PFSK-1 (cell line): ENCODE measurements around the gene PCDHGA6.
"Not testable (repeated sequence)": the region's sequence is repeated elsewhere in the genome, so short reads cannot be mapped to it uniquely, and the experiment has no call there.

Experiments used
- FOXP2 ChIP-seq: optimal IDR thresholded peaks from 2 replicates; pipeline ENCODE3; 2011; ENCODE audit warnings: borderline replicate concordance, control low read depth, inconsistent platforms; ENCODE audit not compliant: insufficient read depth; ENCODE audit errors: extremely low read length, extremely low read depth
- POLR2AphosphoS5 ChIP-seq: IDR thresholded peaks from 2 replicates; pipeline ENCODE4 v1.6.1; 2012; ENCODE audit warnings: low read depth, mild to moderate bottlenecking, control low read depth, low read length, moderate library complexity
- REST ChIP-seq, 2 experiments: IDR thresholded peaks; 2 replicates each; pipeline versions ENCODE4 v1.6.1 to v1.8.0; 2011 to 2012; ENCODE audit warnings: low read depth in 2 of 2, low read length in 2 of 2, control low read depth in 1 of 2, inconsistent platforms in 1 of 2, mild to moderate bottlenecking in 1 of 2, moderate library complexity in 1 of 2; ENCODE audit not compliant: insufficient read depth in 1 of 2
- SIN3A ChIP-seq: IDR thresholded peaks from 2 replicates; pipeline ENCODE4 v1.6.1; 2012; ENCODE audit warnings: mild to moderate bottlenecking, low read length, moderate library complexity, borderline replicate concordance; ENCODE audit not compliant: insufficient read depth
- TAF1 ChIP-seq: IDR thresholded peaks from 2 replicates; pipeline ENCODE4 v1.6.1; 2012; ENCODE audit warnings: low read length, control low read depth, borderline replicate concordance; ENCODE audit not compliant: insufficient read depth

Gene PCDHGA6

DNA sequence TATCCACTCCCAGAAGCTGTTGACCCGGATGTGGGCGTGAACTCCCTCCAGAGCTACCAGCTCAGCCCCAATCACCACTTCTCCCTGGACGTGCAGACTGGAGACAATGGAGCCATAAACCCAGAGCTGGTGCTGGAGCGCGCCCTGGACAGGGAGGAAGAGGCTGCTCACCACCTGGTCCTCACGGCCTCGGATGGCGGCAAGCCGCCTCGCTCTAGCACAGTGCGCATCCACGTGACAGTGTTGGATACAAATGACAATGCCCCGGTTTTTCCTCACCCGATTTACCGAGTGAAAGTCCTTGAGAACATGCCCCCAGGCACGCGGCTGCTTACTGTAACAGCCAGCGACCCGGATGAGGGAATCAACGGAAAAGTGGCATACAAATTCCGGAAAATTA lies 19.6 kb downstream of the PCDHGA6 start:
- TF ChIP-seq SIN3A: no peak
- no peak for TF ChIP-seq FOXP2
- no peak for TF ChIP-seq REST (IDR thresholded peaks at IDR 0.05; ENCODE audit: insufficient read depth in 1 of 2, low read depth in 2 of 2, low read length in 2 of 2)
- TF ChIP-seq TAF1: no peak

DNA sequence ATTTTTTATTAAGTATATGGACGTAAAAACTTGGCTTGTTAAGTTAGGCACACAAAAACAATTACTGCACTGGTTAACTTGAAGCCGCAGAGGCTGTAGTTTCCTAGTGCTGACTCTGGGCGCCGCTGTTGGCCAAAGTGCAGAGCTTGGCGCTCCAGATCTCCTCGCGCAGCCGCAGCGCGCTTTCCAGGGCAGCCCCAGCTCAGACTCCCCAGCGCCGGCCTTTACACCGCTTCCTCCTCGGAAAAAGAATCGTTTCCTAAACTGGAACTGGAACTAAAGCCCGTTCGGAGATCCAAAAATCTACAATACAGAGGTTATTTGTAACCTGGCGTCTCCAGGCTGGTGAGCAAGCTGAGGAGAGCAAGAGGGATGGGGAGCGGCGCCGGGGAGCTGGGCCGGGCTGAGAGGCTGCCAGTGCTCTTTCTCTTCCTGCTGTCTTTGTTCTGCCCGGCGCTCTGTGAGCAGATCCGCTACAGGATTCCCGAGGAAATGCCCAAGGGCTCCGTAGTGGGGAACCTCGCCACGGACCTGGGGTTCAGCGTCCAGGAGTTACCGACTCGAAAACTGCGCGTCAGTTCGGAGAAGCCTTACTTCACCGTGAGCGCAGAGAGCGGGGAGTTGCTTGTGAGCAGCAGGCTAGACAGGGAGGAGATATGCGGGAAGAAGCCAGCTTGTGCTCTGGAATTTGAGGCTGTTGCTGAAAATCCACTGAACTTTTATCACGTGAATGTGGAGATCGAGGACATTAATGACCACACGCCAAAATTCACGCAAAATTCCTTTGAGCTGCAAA lies 24.3 kb downstream of the PCDHGA6 start, which contains the start of gene PCDHGB5:
Gene PCDHGB5, plus strand, starts transcription at position 192 of the 796 bp plus-strand sequence. Its CDS starts 181 bp downstream, at position 373.
- not testable (repeated sequence) for TF ChIP-seq POLR2AphosphoS5, SIN3A, FOXP2

GRCh38 chr5:141398608-141399007 lies 24.9 kb downstream of the PCDHGA6 start:
- TF ChIP-seq FOXP2 (no peak), REST (IDR thresholded peaks at IDR 0.05; ENCODE audit: insufficient read depth in 1 of 2, low read depth in 2 of 2, low read length in 2 of 2) (no peak), SIN3A (no peak), TAF1 (no peak), POLR2AphosphoS5 (no peak)

DNA sequence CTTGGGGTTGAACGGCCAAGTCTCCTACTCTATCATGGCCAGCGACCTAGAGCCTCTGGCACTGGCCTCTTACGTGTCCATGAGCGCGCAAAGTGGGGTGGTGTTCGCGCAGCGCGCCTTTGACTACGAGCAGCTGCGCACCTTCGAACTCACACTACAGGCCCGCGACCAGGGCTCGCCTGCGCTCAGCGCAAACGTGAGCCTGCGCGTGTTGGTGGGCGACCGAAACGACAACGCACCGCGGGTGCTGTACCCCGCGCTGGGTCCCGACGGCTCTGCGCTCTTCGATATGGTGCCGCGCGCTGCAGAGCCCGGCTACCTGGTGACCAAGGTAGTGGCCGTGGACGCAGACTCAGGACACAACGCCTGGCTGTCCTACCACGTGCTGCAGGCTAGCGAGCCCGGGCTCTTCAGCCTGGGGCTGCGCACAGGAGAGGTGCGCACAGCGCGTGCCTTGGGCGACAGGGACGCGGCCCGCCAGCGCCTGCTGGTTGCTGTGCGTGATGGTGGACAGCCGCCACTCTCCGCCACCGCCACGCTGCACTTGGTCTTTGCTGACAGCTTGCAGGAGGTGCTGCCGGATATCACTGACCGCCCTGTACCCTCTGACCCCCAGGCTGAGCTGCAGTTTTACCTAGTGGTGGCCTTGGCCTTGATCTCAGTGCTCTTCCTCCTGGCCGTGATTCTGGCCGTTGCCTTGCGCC lies 26.0 kb downstream of the PCDHGA6 start:
- TF ChIP-seq REST (IDR thresholded peaks at IDR 0.05; ENCODE audit: insufficient read depth in 1 of 2, low read depth in 2 of 2, low read length in 2 of 2): no peak
- no peak for TF ChIP-seq SIN3A
- no peak for TF ChIP-seq FOXP2
- no peak for TF ChIP-seq POLR2AphosphoS5
- no peak for TF ChIP-seq TAF1

- TF ChIP-seq REST (IDR thresholded peaks at IDR 0.05; ENCODE audit: insufficient read depth in 1 of 2, low read depth in 2 of 2, low read length in 2 of 2): no peak
- TF ChIP-seq FOXP2: no peak
- TF ChIP-seq TAF1: no peak
- no peak for TF ChIP-seq SIN3A
- TF ChIP-seq POLR2AphosphoS5: no peak
Observed at GRCh38 chr5:141402553-141403243, 29.0 kb downstream of the PCDHGA6 start, which contains the start of gene PCDHGA9. Gene PCDHGA9, plus strand, starts transcription at chr5:141402778. Its CDS starts 175 bp downstream, at chr5:141402953.
